MM.1S (cell line): ENCODE measurements around the gene PDZRN4.

Source experiments
- DNase-seq: peaks from one replicate; pipeline ENCODE4 v3.0.0-alpha.2; 2015
- H2AFZ ChIP-seq: fragments of 300-600 bp; sonication (generic); 2 replicates; pipeline ENCODE4 v1.6.0; 2016; ENCODE audit warnings: antibody characterized with exemption, low read length
- H3F3A ChIP-seq: fragments of 300-600 bp; sonication (generic); 2 replicates; pipeline ENCODE4 v1.6.1; 2016; ENCODE audit warnings: mild to moderate bottlenecking, antibody characterized with exemption, low read length, moderate library complexity, mixed read lengths; ENCODE audit not compliant: insufficient read depth
- H3K27ac ChIP-seq: fragments of 300-600 bp; sonication (generic); 2 replicates; pipeline ENCODE4 v1.5.1; 2016; ENCODE audit warnings: mild to moderate bottlenecking, low read length
- H3K27me3 ChIP-seq: fragments of 300-600 bp; sonication (generic); replicated peaks from 2 replicates; pipeline ENCODE4 v1.6.0; 2016; ENCODE audit warnings: low read length; ENCODE audit not compliant: insufficient read depth
- H3K36me3 ChIP-seq: fragments of 300-600 bp; sonication (generic); replicated peaks from 2 replicates; pipeline ENCODE4 v1.6.1; 2016; ENCODE audit warnings: mild to moderate bottlenecking, low read length, mixed read lengths; ENCODE audit not compliant: insufficient read depth
- H3K4me1 ChIP-seq: fragments of 300-600 bp; sonication (generic); 2 replicates; pipeline ENCODE4 v1.6.1; 2016; ENCODE audit warnings: low read length, mixed read lengths
- H3K4me2 ChIP-seq: fragments of 300-600 bp; sonication (generic); 2 replicates; pipeline ENCODE4 v1.6.0; 2016; ENCODE audit warnings: low read depth, low read length
- H3K4me3 ChIP-seq: fragments of 300-600 bp; sonication (generic); 2 replicates; pipeline ENCODE4 v1.5.1; 2016; ENCODE audit warnings: low read length, mixed read lengths
- H3K79me2 ChIP-seq: fragments of 300-600 bp; sonication (generic); 2 replicates; pipeline ENCODE4 v1.6.1; 2016; ENCODE audit warnings: mixed run types, low read length, mixed read lengths
- H3K9ac ChIP-seq: fragments of 300-600 bp; sonication (generic); 2 replicates; pipeline ENCODE4 v1.6.1; 2016; ENCODE audit warnings: low read length, mixed read lengths
- H3K9me2 ChIP-seq: fragments of 300-600 bp; sonication (generic); replicated peaks from 2 replicates; pipeline ENCODE4 v1.6.1; 2016; ENCODE audit warnings: mild to moderate bottlenecking, low read length, mixed read lengths; ENCODE audit not compliant: insufficient read depth
- H3K9me3 ChIP-seq: fragments of 300-600 bp; sonication (generic); replicated peaks from 2 replicates; pipeline ENCODE4 v1.6.1; 2016; ENCODE audit warnings: mild to moderate bottlenecking, low read length, mixed read lengths; ENCODE audit not compliant: insufficient read depth
- H4K20me1 ChIP-seq: fragments of 300-600 bp; sonication (generic); 2 replicates; pipeline ENCODE4 v1.6.1; 2016; ENCODE audit warnings: mild to moderate bottlenecking, low read length, moderate library complexity, mixed read lengths; ENCODE audit not compliant: insufficient read depth
- EZH2 ChIP-seq: fragments of 300-600 bp; sonication (generic); optimal IDR thresholded peaks from 2 replicates; pipeline ENCODE3; 2017; ENCODE audit warnings: low read depth, mild to moderate bottlenecking, antibody characterized with exemption, low read length, mixed read lengths
- EZH2phosphoT487 ChIP-seq: fragments of 300-600 bp; sonication (generic); IDR thresholded peaks from 2 replicates; pipeline ENCODE4 v1.6.1; 2018; ENCODE audit warnings: antibody characterized with exemption, low read length
- TF ChIP-seq, protein P1 (sequence below): fragments of 300-600 bp; sonication (generic); IDR thresholded peaks from 2 replicates; pipeline ENCODE4 v1.5.1; 2016; ENCODE audit warnings: antibody characterized with exemption, low read length, mixed read lengths

PDZRN4 gene

GRCh38 chr12:41186026-41186425 is 2.1 kb upstream of the PDZRN4 start:
- Histone ChIP-seq H3K4me3 (no peak overlapping the region), H3F3A (no peaks in the 10 kb centered on the region), H3K4me2 (no peak overlapping the region), H4K20me1 (no peaks in the 10 kb centered on the region), H3K36me3 (no peaks in the 10 kb centered on the region), H3K9me3 (no peaks in the 10 kb centered on the region), H2AFZ (no peak overlapping the region), H3K9ac (no peak overlapping the region), H3K27ac (no peak overlapping the region), H3K9me2 (no peaks in the 10 kb centered on the region), H3K4me1 (no peaks in the 10 kb centered on the region), H3K79me2 (no peaks in the 10 kb centered on the region), H3K27me3 (no peaks in the 10 kb centered on the region)
- no peak for DNase-seq
- TF ChIP-seq, protein P1, sequence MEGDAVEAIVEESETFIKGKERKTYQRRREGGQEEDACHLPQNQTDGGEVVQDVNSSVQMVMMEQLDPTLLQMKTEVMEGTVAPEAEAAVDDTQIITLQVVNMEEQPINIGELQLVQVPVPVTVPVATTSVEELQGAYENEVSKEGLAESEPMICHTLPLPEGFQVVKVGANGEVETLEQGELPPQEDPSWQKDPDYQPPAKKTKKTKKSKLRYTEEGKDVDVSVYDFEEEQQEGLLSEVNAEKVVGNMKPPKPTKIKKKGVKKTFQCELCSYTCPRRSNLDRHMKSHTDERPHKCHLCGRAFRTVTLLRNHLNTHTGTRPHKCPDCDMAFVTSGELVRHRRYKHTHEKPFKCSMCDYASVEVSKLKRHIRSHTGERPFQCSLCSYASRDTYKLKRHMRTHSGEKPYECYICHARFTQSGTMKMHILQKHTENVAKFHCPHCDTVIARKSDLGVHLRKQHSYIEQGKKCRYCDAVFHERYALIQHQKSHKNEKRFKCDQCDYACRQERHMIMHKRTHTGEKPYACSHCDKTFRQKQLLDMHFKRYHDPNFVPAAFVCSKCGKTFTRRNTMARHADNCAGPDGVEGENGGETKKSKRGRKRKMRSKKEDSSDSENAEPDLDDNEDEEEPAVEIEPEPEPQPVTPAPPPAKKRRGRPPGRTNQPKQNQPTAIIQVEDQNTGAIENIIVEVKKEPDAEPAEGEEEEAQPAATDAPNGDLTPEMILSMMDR = no peak
- no peak for TF ChIP-seq EZH2phosphoT487
- no peak for TF ChIP-seq EZH2

- no peaks in the 10 kb centered on the region for H3K4me1 ChIP-seq
- no peaks in the 10 kb centered on the region for H3K9me2 ChIP-seq
- no peak overlapping the region for H3K9ac ChIP-seq
- peak overlapping the region; percentile 43; the same call in 1 of the 2 replicates for H3K4me2 ChIP-seq
- H2AFZ ChIP-seq = peak overlapping the region; percentile 43
- no peaks in the 10 kb centered on the region for H3K36me3 ChIP-seq
- no peaks in the 10 kb centered on the region for H4K20me1 ChIP-seq
- no peak for DNase-seq
- no peak overlapping the region for H3K27ac ChIP-seq
- H3K4me3 ChIP-seq = peak overlapping the region; percentile 24; the same call in 1 of the 2 replicates
- no peaks in the 10 kb centered on the region for H3K79me2 ChIP-seq
- TF ChIP-seq EZH2phosphoT487 (no peak), EZH2 (no peak)
- TF ChIP-seq, protein P1 = no peak
- H3K27me3 ChIP-seq = no peaks in the 10 kb centered on the region
- H3K9me3 ChIP-seq = no peaks in the 10 kb centered on the region
- no peaks in the 10 kb centered on the region for H3F3A ChIP-seq
Measured at GRCh38 chr12:41188841-41189394, 798 bp downstream of the PDZRN4 start.

- Histone ChIP-seq H3K9me2 (no peaks in the 10 kb centered on the region), H3K9me3 (no peaks in the 10 kb centered on the region), H3K4me2 (peak overlapping the region; percentile 43; the same call in 1 of the 2 replicates), H2AFZ (peak overlapping the region; percentile 43), H3K79me2 (no peaks in the 10 kb centered on the region), H3F3A (no peaks in the 10 kb centered on the region), H4K20me1 (no peaks in the 10 kb centered on the region), H3K27ac (no peak overlapping the region), H3K9ac (no peak overlapping the region), H3K27me3 (no peaks in the 10 kb centered on the region), H3K36me3 (no peaks in the 10 kb centered on the region), H3K4me1 (no peaks in the 10 kb centered on the region), H3K4me3 (peak overlapping the region; percentile 24; the same call in 1 of the 2 replicates)
- TF ChIP-seq EZH2phosphoT487 (no peak), EZH2 (no peak)
- TF ChIP-seq, protein P1 = no peak
- DNase-seq = no peak
Measured at GRCh38 chr12:41189395-41190251, 1.5 kb downstream of the PDZRN4 start.
